Neural crest cell (in vitro differentiated cells): ENCODE measurements around the gene CCDC40. TPM values are rescaled to one million over a fixed set of nuclear protein-coding genes. Genes with fewer than 3 reads are reported as not detected.

Experiments
- DNase-seq: peaks from one replicate; pipeline ENCODE4 v3.0.0; 2021; ENCODE audit warnings: low read depth, mixed read lengths, low spot score
- H3K27ac Mint-ChIP-seq: one replicate; pipeline ENCODE4 v1.8.0; 2021; ENCODE audit warnings: mild to moderate bottlenecking, mixed read lengths; ENCODE audit not compliant: unreplicated experiment
- H3K27me3 Mint-ChIP-seq: 2 replicates; pipeline ENCODE4 v1.8.0; 2021; ENCODE audit warnings: low read depth, mild to moderate bottlenecking, mixed read lengths
- H3K36me3 Mint-ChIP-seq: 2 replicates; pipeline ENCODE4 v1.8.0; 2021; ENCODE audit warnings: low read depth, mild to moderate bottlenecking, mixed read lengths
- H3K4me1 Mint-ChIP-seq: 2 replicates; pipeline ENCODE4 v1.8.0; 2021; ENCODE audit warnings: mixed read lengths
- H3K4me3 Mint-ChIP-seq: one replicate; pipeline ENCODE4 v1.8.0; 2021; ENCODE audit warnings: mild to moderate bottlenecking, mixed read lengths
- H3K9me3 Mint-ChIP-seq: 2 replicates; pipeline ENCODE4 v1.8.0; 2021; ENCODE audit warnings: mixed read lengths
- CTCF ChIP-seq: fragments of 200-600 bp; sonication (generic); conservative IDR thresholded peaks from 2 replicates; pipeline ENCODE4 v1.5.0; 2021; ENCODE audit warnings: antibody characterized with exemption, mild to moderate bottlenecking
- total RNA-seq: library from RNA; stranded (reverse); gene quantifications from 2 replicates; pipeline ENCODE4 v1.2.1, GENCODE V29; 2021

Gene CCDC40
- total RNA-seq, 1 donor from 2014 or later = 22.7 TPM

DNA sequence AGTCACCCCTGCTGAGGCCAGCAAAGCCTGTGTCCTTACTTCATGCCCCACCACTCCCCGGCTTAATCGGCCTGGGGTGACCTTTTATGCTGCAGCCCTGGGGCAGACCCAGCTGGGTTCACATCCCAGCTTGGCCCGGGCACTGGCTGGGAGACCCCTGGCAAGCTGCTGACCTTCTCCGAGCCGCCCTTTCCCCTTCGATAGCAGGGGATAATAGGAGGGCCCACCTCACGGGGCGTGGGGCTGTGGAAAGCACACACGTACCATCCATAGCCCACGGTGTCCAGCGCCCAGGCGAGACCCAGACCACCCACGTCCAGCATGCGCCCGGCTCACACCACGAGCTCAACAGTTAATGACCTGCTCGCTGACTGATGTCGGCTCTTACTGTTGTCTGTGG, 27.6 kb upstream of the CCDC40 start:
- Mint-ChIP-seq H3K9me3 (no peaks in the 10 kb centered on the region), H3K4me1 (peaks cover 16% of the 10 kb centered on the region), H3K27ac (no peak overlapping the region), H3K4me3 (no peak overlapping the region), H3K27me3 (no peaks in the 10 kb centered on the region), H3K36me3 (no peaks in the 10 kb centered on the region)
- DNase-seq = no peak
- TF ChIP-seq CTCF = no peak

DNA sequence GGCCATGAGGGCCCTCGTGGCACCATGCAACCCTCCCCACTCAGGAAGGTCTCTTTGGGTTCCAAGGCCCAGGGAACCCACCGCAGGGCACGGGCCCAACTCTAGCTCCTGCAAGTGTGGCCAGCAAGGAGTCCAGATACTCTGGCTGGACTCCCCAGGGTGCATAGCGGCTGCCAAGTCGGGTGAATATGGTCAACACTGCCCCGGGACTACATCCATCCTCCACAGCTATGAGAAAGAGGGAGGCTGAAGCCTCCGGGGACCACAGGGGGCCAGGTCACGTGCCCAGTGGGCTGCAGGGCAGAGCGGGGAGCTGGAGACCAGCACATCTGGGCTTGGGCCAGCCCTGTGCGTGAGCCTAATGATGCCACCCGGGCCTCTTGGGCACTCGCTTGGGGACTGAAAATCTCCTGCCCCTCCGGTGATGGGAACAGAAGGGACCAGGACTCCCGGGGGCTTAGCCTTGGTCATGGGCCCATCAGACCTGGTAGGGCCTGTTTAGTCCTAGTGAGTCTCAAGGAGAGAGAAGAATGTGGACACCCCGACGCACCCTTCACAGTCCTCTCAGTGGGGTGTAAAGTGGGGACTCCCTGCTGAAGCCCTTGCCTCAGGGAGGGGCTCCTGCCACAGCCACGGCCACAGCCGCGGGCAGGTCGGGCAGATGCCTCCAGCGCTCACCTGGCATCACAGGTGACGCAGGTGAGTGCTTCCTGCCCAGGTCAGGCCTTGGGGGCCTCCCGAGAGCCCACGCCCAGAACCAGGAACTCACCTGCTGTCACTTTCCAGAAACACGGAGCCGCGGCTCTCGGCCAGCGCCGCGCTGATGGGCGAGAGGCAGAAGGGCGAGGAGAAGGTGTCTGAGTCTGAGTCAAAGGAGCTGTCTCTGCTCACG, 26.8 kb upstream of the CCDC40 start:
- H3K27ac Mint-ChIP-seq = no peak overlapping the region
- no peak for DNase-seq
- H3K27me3 Mint-ChIP-seq = no peaks in the 10 kb centered on the region
- H3K4me3 Mint-ChIP-seq = no peak overlapping the region
- H3K4me1 Mint-ChIP-seq = peaks cover 19% of the 10 kb centered on the region
- TF ChIP-seq CTCF = no peak
- no peaks in the 10 kb centered on the region for H3K9me3 Mint-ChIP-seq
- peaks cover 4% of the 10 kb centered on the region for H3K36me3 Mint-ChIP-seq

DNA sequence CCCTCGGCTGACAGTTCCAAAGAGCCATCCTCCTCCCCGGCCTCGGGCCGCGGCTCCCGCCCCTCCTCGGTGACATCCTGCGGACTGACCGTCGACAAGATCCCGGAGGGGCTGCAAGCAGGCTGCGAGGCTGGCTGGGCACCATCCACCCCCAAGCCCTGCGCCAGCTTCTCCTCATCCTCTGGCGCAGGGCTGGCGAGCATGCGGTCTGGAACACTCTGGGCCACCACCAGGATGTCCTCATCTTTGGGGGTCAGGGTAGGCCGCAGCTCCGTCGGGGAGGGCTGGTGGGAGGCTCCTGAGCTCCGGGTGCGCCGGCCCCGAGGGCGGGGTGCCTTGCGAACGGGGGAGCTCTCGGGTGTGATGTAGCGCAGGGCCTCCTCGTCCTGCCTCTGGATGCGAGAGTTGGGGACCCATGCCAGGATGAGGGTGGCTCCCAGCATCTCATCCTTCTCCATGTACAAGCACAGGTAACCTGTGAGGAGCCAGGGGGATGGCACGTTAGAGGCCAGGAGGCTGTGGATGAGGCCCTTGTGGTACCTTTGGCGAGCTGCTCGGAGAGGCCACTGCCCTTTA, 26.1 kb upstream of the CCDC40 start:
- DNase-seq = no peak
- H3K27ac Mint-ChIP-seq = no peak overlapping the region
- TF ChIP-seq CTCF = no peak
- peaks cover 23% of the 10 kb centered on the region for H3K4me1 Mint-ChIP-seq
- H3K36me3 Mint-ChIP-seq = peaks cover 6% of the 10 kb centered on the region
- H3K27me3 Mint-ChIP-seq = no peaks in the 10 kb centered on the region
- H3K4me3 Mint-ChIP-seq = no peak overlapping the region
- no peaks in the 10 kb centered on the region for H3K9me3 Mint-ChIP-seq

DNA sequence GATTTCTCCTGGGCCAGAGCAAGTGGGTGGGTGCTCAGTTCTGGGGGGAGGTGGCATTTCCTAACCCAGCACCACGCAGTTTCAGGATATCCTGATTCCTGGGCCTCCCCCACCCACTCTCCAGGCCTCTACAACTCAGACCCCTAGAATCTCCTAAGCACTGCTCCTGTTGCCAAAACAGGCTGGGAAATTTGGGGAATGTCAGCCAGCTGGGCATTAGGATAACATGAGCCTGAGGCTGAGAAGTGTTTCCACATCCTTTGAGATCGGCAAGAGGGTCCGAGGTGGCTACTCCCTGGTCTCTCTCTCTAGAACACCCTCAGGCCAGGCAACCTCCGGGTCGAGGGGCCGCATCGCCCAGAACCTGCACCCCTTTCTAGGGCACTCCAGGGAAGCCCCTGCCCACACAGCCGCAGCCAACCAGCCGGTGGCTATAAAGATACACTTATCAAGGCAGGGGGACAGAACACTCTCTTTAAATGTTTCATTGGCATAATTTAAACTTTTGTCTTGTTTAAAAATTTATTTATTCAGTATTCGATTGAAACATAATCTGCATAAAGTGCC, 24.4 kb upstream of the CCDC40 start:
- Mint-ChIP-seq H3K9me3 (no peaks in the 10 kb centered on the region), H3K27ac (no peak overlapping the region), H3K27me3 (no peaks in the 10 kb centered on the region), H3K36me3 (peaks cover 9% of the 10 kb centered on the region), H3K4me3 (no peak overlapping the region), H3K4me1 (peaks cover 20% of the 10 kb centered on the region)
- no peak for TF ChIP-seq CTCF
- DNase-seq = no peak

- H3K4me3 Mint-ChIP-seq = peak overlapping the region; percentile 15
- peak overlapping the region; percentile 78 for H3K27ac Mint-ChIP-seq
- no peak for TF ChIP-seq CTCF
- H3K9me3 Mint-ChIP-seq = no peaks in the 10 kb centered on the region
- H3K27me3 Mint-ChIP-seq = no peaks in the 10 kb centered on the region
- peaks cover 9% of the 10 kb centered on the region for H3K36me3 Mint-ChIP-seq
- H3K4me1 Mint-ChIP-seq = peaks cover 24% of the 10 kb centered on the region
- no peak for DNase-seq
Measured at GRCh38 chr17:80012765-80013741, 23.4 kb upstream of the CCDC40 start.
